GM19193 (cell line): ENCODE measurements around the gene DLG1.

Experiments used
- POLR2A ChIP-seq: IDR thresholded peaks from 4 replicates; pipeline ENCODE4 v1.6.1; 2011; ENCODE audit not compliant: insufficient read depth, insufficient read length; ENCODE audit errors: extremely low read depth

The DLG1 gene

GRCh38 chr3:197167549-197167948, 130.9 kb downstream of the DLG1 start:
- no peak for TF ChIP-seq POLR2A

GRCh38 chr3:197165890-197166289, 132.5 kb downstream of the DLG1 start:
- TF ChIP-seq POLR2A, result no peak

- TF ChIP-seq POLR2A, result no peak
Measured at GRCh38 chr3:197155046-197155445, 143.4 kb downstream of the DLG1 start.

- TF ChIP-seq POLR2A, result no peak
Measured at GRCh38 chr3:197151580-197151979, 146.8 kb downstream of the DLG1 start.

- no peak for TF ChIP-seq POLR2A
Measured at GRCh38 chr3:197149528-197149927, 148.9 kb downstream of the DLG1 start.

- no peak for TF ChIP-seq POLR2A
Measured at GRCh38 chr3:197144188-197144587, 154.2 kb downstream of the DLG1 start.

GRCh38 chr3:197139586-197139985, 158.8 kb downstream of the DLG1 start:
- no peak for TF ChIP-seq POLR2A

GRCh38 chr3:197137751-197138150, 160.7 kb downstream of the DLG1 start:
- no peak for TF ChIP-seq POLR2A

GRCh38 chr3:197136744-197137143, 161.7 kb downstream of the DLG1 start:
- no peak for TF ChIP-seq POLR2A

GRCh38 chr3:197135212-197135611, 163.2 kb downstream of the DLG1 start:
- TF ChIP-seq POLR2A, result no peak

GRCh38 chr3:197132916-197133530, 165.4 kb downstream of the DLG1 start:
- no peak for TF ChIP-seq POLR2A

- no peak for TF ChIP-seq POLR2A
Measured at GRCh38 chr3:197125636-197126035, 172.8 kb downstream of the DLG1 start.

GRCh38 chr3:197124713-197125112, 173.7 kb downstream of the DLG1 start:
- TF ChIP-seq POLR2A, result no peak

GRCh38 chr3:197122394-197122793, 176.0 kb downstream of the DLG1 start:
- no peak for TF ChIP-seq POLR2A

GRCh38 chr3:197117114-197117513, 181.3 kb downstream of the DLG1 start:
- no peak for TF ChIP-seq POLR2A

- TF ChIP-seq POLR2A, result no peak
Measured at GRCh38 chr3:197114007-197114406, 184.4 kb downstream of the DLG1 start.

GRCh38 chr3:197111685-197112084, 186.7 kb downstream of the DLG1 start:
- TF ChIP-seq POLR2A, result no peak

- TF ChIP-seq POLR2A, result no peak
Measured at GRCh38 chr3:197105786-197106185, 192.6 kb downstream of the DLG1 start.

- no peak for TF ChIP-seq POLR2A
Measured at GRCh38 chr3:197104738-197105137, 193.7 kb downstream of the DLG1 start.
